Subcutaneous abdominal adipose tissue (tissue), 5 donors: ENCODE data around the gene SRCAP.
A peak's percentile ranks its signal among the peaks of the same experiment; 100 is the strongest.

Experiments
- H3K27ac ChIP-seq: one replicate; pipeline ENCODE4 v1.7.0; 2013; ENCODE audit warnings: low read depth, mild to moderate bottlenecking, inconsistent platforms, low read length, moderate library complexity
- H3K27me3 ChIP-seq, 5 donors: one replicate each; pipeline ENCODE4 v1.7.0; 2013; ENCODE audit warnings: low read length in 5 of 5, inconsistent platforms in 1 of 5; ENCODE audit not compliant: control insufficient read depth in 5 of 5, insufficient read depth in 4 of 5
- H3K36me3 ChIP-seq, 5 donors: one replicate each; pipeline ENCODE4 v1.7.0; 2013; ENCODE audit warnings: low read length in 5 of 5; ENCODE audit not compliant: control insufficient read depth in 5 of 5, insufficient read depth in 5 of 5
- H3K4me1 ChIP-seq, 5 donors: one replicate each; pipeline ENCODE4 v1.7.0; 2013; ENCODE audit warnings: low read length in 5 of 5, mild to moderate bottlenecking in 3 of 5, moderate library complexity in 1 of 5; ENCODE audit not compliant: control insufficient read depth in 5 of 5, insufficient read depth in 5 of 5
- H3K4me3 ChIP-seq, 5 donors: one replicate each; pipeline ENCODE4 v1.7.0; 2013; ENCODE audit warnings: low read length in 5 of 5, low read depth in 1 of 5
- H3K9ac ChIP-seq, 5 donors: one replicate each; pipeline ENCODE4 v1.7.0; 2013; ENCODE audit warnings: low read length in 5 of 5, mild to moderate bottlenecking in 4 of 5, moderate library complexity in 3 of 5
- H3K9me3 ChIP-seq, 5 donors: one replicate each; pipeline ENCODE4 v1.7.0; 2013; ENCODE audit warnings: low read length in 5 of 5; ENCODE audit not compliant: control insufficient read depth in 5 of 5
- donor health status: healthy.
- donor health status: healthy.
- donor health status: healthy.
- donor health status: healthy.
- donor health status: healthy.

The SRCAP gene

GRCh38 chr16:30720086-30720485, 21.1 kb downstream of the SRCAP start:
- Histone ChIP-seq H3K4me3 (no peak overlapping the region), H3K36me3 (peaks cover 16 to 94% (median 83%) of the 10 kb centered on the region in 5 donors), H3K27ac (no peak overlapping the region)

GRCh38 chr16:30720694-30721093, 21.7 kb downstream of the SRCAP start:
- H3K9me3 ChIP-seq, result no peaks in the 10 kb centered on the region
- H3K9ac ChIP-seq, result no peak overlapping the region
- no peaks in the 10 kb centered on the region for H3K27me3 ChIP-seq
- peaks cover 0 to 39% (median 24%) of the 10 kb centered on the region in 5 donors for H3K4me1 ChIP-seq
- no peak overlapping the region for H3K4me3 ChIP-seq
- H3K27ac ChIP-seq, result peak overlapping the region; percentile 67
- peaks cover 16 to 94% (median 85%) of the 10 kb centered on the region in 5 donors for H3K36me3 ChIP-seq

More at GRCh38 chr16:30720086-30720485, 21.1 kb downstream of the SRCAP start:
- Histone ChIP-seq H3K9me3 (no peaks in the 10 kb centered on the region), H3K4me1 (peaks cover 0 to 36% (median 22%) of the 10 kb centered on the region in 5 donors), H3K9ac (no peak overlapping the region), H3K27me3 (no peaks in the 10 kb centered on the region)

- H3K36me3 ChIP-seq, result peaks cover 16 to 94% (median 83%) of the 10 kb centered on the region in 5 donors
- H3K27ac ChIP-seq, result peak overlapping the region; percentile 67
- peaks cover 0 to 40% (median 25%) of the 10 kb centered on the region in 5 donors for H3K4me1 ChIP-seq
- H3K27me3 ChIP-seq, result no peaks in the 10 kb centered on the region
- no peak overlapping the region for H3K9ac ChIP-seq
- no peak overlapping the region for H3K4me3 ChIP-seq
- H3K9me3 ChIP-seq, result no peaks in the 10 kb centered on the region
Observed at GRCh38 chr16:30721167-30721566, 22.2 kb downstream of the SRCAP start.

GRCh38 chr16:30721606-30722005, 22.6 kb downstream of the SRCAP start:
- Histone ChIP-seq H3K27ac (peak overlapping the region; percentile 87), H3K36me3 (peaks cover 14 to 93% (median 78%) of the 10 kb centered on the region in 5 donors), H3K9me3 (no peaks in the 10 kb centered on the region), H3K9ac (peak overlapping the region in 1 of 5 donors; percentile 4), H3K4me1 (peaks cover 0 to 44% (median 30%) of the 10 kb centered on the region in 5 donors), H3K27me3 (no peaks in the 10 kb centered on the region), H3K4me3 (no peak overlapping the region)

GRCh38 chr16:30722443-30722842, 23.5 kb downstream of the SRCAP start:
- H3K27me3 ChIP-seq, result no peaks in the 10 kb centered on the region
- H3K9me3 ChIP-seq, result no peaks in the 10 kb centered on the region
- H3K27ac ChIP-seq, result peak overlapping the region; percentile 87
- peaks cover 7 to 85% (median 70%) of the 10 kb centered on the region in 5 donors for H3K36me3 ChIP-seq
- no peak overlapping the region for H3K4me3 ChIP-seq
- H3K4me1 ChIP-seq, result peaks cover 0 to 44% (median 32%) of the 10 kb centered on the region in 5 donors
- peak overlapping the region in 1 of 5 donors; percentile 4 for H3K9ac ChIP-seq

GRCh38 chr16:30722916-30723315, 23.9 kb downstream of the SRCAP start:
- H3K27me3 ChIP-seq, result no peaks in the 10 kb centered on the region

GRCh38 chr16:30723725-30724355, 24.9 kb downstream of the SRCAP start:
- Histone ChIP-seq H3K27me3 (no peaks in the 10 kb centered on the region), H3K9me3 (no peaks in the 10 kb centered on the region), H3K9ac (no peak overlapping the region), H3K36me3 (peaks cover 7 to 74% (median 65%) of the 10 kb centered on the region in 5 donors), H3K4me3 (no peak overlapping the region), H3K4me1 (peaks cover 0 to 48% (median 32%) of the 10 kb centered on the region in 5 donors), H3K27ac (peak overlapping the region; percentile 87)

More at GRCh38 chr16:30722916-30723315, 23.9 kb downstream of the SRCAP start:
- Histone ChIP-seq H3K9me3 (no peaks in the 10 kb centered on the region), H3K4me1 (peaks cover 0 to 44% (median 32%) of the 10 kb centered on the region in 5 donors), H3K27ac (peak overlapping the region; percentile 87), H3K9ac (peak overlapping the region in 1 of 5 donors; percentile 4), H3K36me3 (peaks cover 7 to 80% (median 67%) of the 10 kb centered on the region in 5 donors), H3K4me3 (no peak overlapping the region)

GRCh38 chr16:30724641-30725417, 25.9 kb downstream of the SRCAP start:
- H3K36me3 ChIP-seq, result peaks cover 7 to 77% (median 69%) of the 10 kb centered on the region in 5 donors
- peak overlapping the region; percentile 41 for H3K27ac ChIP-seq
- no peaks in the 10 kb centered on the region for H3K27me3 ChIP-seq
- H3K4me3 ChIP-seq, result no peak overlapping the region
- H3K4me1 ChIP-seq, result peaks cover 0 to 55% (median 40%) of the 10 kb centered on the region in 5 donors
- H3K9ac ChIP-seq, result peak overlapping the region in 1 of 5 donors; percentile 21
- no peaks in the 10 kb centered on the region for H3K9me3 ChIP-seq

GRCh38 chr16:30725418-30725792, 26.4 kb downstream of the SRCAP start:
- Histone ChIP-seq H3K36me3 (peaks cover 8 to 76% (median 67%) of the 10 kb centered on the region in 5 donors), H3K27ac (peak overlapping the region; percentile 41), H3K9me3 (no peaks in the 10 kb centered on the region), H3K27me3 (no peaks in the 10 kb centered on the region), H3K4me3 (no peak overlapping the region), H3K4me1 (peaks cover 0 to 55% (median 40%) of the 10 kb centered on the region in 5 donors), H3K9ac (no peak overlapping the region)

- no peak overlapping the region for H3K27ac ChIP-seq
- H3K27me3 ChIP-seq, result no peaks in the 10 kb centered on the region
- H3K36me3 ChIP-seq, result peaks cover 10 to 72% (median 61%) of the 10 kb centered on the region in 5 donors
- H3K9me3 ChIP-seq, result no peaks in the 10 kb centered on the region
- no peak overlapping the region for H3K4me3 ChIP-seq
- H3K4me1 ChIP-seq, result peaks cover 0 to 34% (median 18%) of the 10 kb centered on the region in 5 donors
- H3K9ac ChIP-seq, result no peak overlapping the region
Observed at GRCh38 chr16:30728321-30728720, 29.4 kb downstream of the SRCAP start.
